GM18907 (cell line): ENCODE results near the gene KPNB1.

Source experiments
- ATAC-seq: cut with Tn5 transposase; IDR thresholded peaks from one replicate; pipeline ENCODE4 v1.9.1; 2021; ENCODE audit warnings: mild to moderate bottlenecking, moderate library complexity; ENCODE audit not compliant: unreplicated experiment

The KPNB1 gene

GRCh38 chr17:47649153-47649971, at the start of gene KPNB1:
Gene KPNB1 (plus strand): TSS chr17:47649919. CDS start chr17:47650245, 326 bp downstream.
- ATAC-seq: peak; percentile 84

GRCh38 chr17:47603830-47604597, 45.7 kb upstream of the KPNB1 start:
- ATAC-seq: no peak

GRCh38 chr17:47604598-47604927, 45.2 kb upstream of the KPNB1 start:
- no peak for ATAC-seq

GRCh38 chr17:47605011-47605410, 44.7 kb upstream of the KPNB1 start:
- no peak for ATAC-seq

- no peak for ATAC-seq
These were observed 42.2 kb upstream of the KPNB1 start for GRCh38 chr17:47607481-47607880.

- no peak for ATAC-seq
These were observed 38.1 kb upstream of the KPNB1 start for GRCh38 chr17:47611372-47612350.

GRCh38 chr17:47615766-47616424, 33.8 kb upstream of the KPNB1 start:
- ATAC-seq: no peak

GRCh38 chr17:47618410-47618809, 31.3 kb upstream of the KPNB1 start:
- no peak for ATAC-seq

GRCh38 chr17:47620503-47621245, 29.0 kb upstream of the KPNB1 start:
- ATAC-seq: no peak

GRCh38 chr17:47621293-47622179, 28.2 kb upstream of the KPNB1 start:
- ATAC-seq: no peak

GRCh38 chr17:47622180-47622549, 27.6 kb upstream of the KPNB1 start:
- no peak for ATAC-seq

- no peak for ATAC-seq
These were observed 25.0 kb upstream of the KPNB1 start for GRCh38 chr17:47624727-47625068.

- no peak for ATAC-seq
These were observed 21.6 kb upstream of the KPNB1 start for GRCh38 chr17:47628014-47628566.

- ATAC-seq: no peak
These were observed 19.9 kb upstream of the KPNB1 start for GRCh38 chr17:47629826-47630225.

- no peak for ATAC-seq
These were observed 19.1 kb upstream of the KPNB1 start for GRCh38 chr17:47630614-47631013.

- no peak for ATAC-seq
These were observed 16.7 kb upstream of the KPNB1 start for GRCh38 chr17:47632991-47633390.

- ATAC-seq: no peak
These were observed 15.7 kb upstream of the KPNB1 start for GRCh38 chr17:47633996-47634395.

GRCh38 chr17:47634870-47635269, 14.8 kb upstream of the KPNB1 start:
- ATAC-seq: no peak

- ATAC-seq: no peak
These were observed 14.0 kb upstream of the KPNB1 start for GRCh38 chr17:47635734-47636133.
